HepG2 (cell line): ENCODE data around the gene DNAJA2. TPM values are rescaled to one million over a fixed set of nuclear protein-coding genes. Genes with fewer than 3 reads are reported as not detected.
A peak's percentile ranks its signal among the peaks of the same experiment; 100 is the strongest.

Source experiments
- DNMT3B ChIP-seq: conservative IDR thresholded peaks from 2 replicates; pipeline ENCODE4 v1.6.1; 2016; ENCODE audit warnings: missing biosample characterization, control low read depth
- KLF9 ChIP-seq: IDR thresholded peaks from 2 replicates; pipeline ENCODE4 v1.6.1; 2016; ENCODE audit warnings: low read depth
- SP4 ChIP-seq: sonication (generic); formaldehyde crosslinking; IDR thresholded peaks from 2 replicates; pipeline ENCODE4 v1.8.1; 2023; ENCODE audit warnings: mild to moderate bottlenecking, missing genetic modification reagents
- ZBTB14 ChIP-seq: sonication (generic); formaldehyde crosslinking; IDR thresholded peaks from 2 replicates; pipeline ENCODE4 v1.4.0; 2020; ENCODE audit warnings: missing genetic modification reagents
- polyA plus RNA-seq, 8 experiments: library from polyadenylated mRNA; depleted of rRNA in 3 of 8; stranded (reverse) in 7 of 8; unstranded in 1 of 8; fragments of >200 nt; fragmentation: Illumina TruSeq in 4 of 8; extraction: Trizol in 4 of 8; gene quantifications; 2 replicates each; pipeline versions ENCODE4 v1.2.1 to v1.2.3, GENCODE V29; 2011 to 2016; ENCODE audit warnings: low read depth in 4 of 8, missing spikeins in 1 of 8, mixed read lengths in 1 of 8; ENCODE audit not compliant: insufficient read depth in 1 of 8
- total RNA-seq, 5 experiments: library from RNA; depleted of rRNA; stranded (reverse); fragments of >200 nt; fragmentation: Illumina TruSeq; extraction: Trizol; gene quantifications; 2 replicates each; pipeline ENCODE4 v1.2.3, GENCODE V29; 2016; ENCODE audit warnings: low read depth in 1 of 5
- TF ChIP-seq, protein P1 (sequence below): IDR thresholded peaks from 2 replicates; pipeline ENCODE4 v1.6.1; 2016; ENCODE audit warnings: low read depth
- TF ChIP-seq, protein P2 (sequence below): sonication (generic); formaldehyde crosslinking; IDR thresholded peaks from 2 replicates; pipeline ENCODE4 v1.4.0; 2020; ENCODE audit warnings: low read depth, missing genetic modification reagents

Gene DNAJA2
- total and polyA plus RNA-seq, 2 of the 13 experiments (the other 11 are each of a cell fraction or from before 2014, with no cell fraction given) = 25.4 to 176 TPM

DNA sequence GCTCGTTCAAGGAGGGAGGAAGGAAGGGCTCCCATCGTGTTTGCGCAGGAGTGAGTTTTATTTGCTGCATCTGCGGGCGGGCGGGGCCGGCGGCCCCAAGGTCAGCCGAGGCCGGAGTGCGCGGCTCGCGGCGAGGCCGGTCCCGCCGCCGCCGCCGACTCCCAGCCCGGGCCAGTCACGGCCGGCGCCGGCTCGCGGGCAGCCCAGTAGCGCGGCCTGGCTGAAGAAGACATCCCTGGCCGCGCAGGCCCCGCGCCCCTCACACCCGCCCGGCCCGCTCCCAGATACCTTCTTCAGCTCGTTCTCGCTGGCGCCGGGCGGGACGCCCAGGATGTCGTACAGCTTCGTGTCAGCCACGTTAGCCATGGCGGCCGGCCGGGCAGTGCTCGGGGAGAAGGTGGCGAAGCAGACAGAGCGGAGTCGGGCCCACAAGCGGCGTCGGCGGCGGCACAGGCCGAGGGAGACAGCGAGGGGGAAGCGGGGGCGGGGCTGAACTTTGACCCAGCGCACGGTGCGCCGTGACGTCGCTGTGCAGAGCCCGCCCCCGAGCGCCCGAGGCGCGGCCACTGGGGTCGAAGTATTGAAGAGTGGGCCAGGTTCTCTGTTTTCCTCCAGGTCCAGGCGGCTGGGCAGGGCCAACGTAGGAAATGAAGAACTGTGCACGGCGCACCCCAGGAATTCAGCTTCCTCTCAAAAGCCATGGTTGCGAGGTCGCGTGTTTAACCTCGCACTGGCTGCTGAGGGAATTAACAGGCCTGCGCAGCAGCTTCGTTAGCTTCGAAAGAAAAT lies at the start of gene DNAJA2 (continued):
- TF ChIP-seq, protein P1, sequence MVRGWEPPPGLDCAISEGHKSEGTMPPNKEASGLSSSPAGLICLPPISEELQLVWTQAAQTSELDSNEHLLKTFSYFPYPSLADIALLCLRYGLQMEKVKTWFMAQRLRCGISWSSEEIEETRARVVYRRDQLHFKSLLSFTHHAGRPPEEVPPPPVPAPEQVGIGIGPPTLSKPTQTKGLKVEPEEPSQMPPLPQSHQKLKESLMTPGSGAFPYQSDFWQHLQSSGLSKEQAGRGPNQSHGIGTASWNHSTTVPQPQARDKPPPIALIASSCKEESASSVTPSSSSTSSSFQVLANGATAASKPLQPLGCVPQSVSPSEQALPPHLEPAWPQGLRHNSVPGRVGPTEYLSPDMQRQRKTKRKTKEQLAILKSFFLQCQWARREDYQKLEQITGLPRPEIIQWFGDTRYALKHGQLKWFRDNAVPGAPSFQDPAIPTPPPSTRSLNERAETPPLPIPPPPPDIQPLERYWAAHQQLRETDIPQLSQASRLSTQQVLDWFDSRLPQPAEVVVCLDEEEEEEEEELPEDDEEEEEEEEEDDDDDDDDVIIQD = peak; percentile 78; the same call in 1 of the 2 replicates
- TF ChIP-seq, protein P2, sequence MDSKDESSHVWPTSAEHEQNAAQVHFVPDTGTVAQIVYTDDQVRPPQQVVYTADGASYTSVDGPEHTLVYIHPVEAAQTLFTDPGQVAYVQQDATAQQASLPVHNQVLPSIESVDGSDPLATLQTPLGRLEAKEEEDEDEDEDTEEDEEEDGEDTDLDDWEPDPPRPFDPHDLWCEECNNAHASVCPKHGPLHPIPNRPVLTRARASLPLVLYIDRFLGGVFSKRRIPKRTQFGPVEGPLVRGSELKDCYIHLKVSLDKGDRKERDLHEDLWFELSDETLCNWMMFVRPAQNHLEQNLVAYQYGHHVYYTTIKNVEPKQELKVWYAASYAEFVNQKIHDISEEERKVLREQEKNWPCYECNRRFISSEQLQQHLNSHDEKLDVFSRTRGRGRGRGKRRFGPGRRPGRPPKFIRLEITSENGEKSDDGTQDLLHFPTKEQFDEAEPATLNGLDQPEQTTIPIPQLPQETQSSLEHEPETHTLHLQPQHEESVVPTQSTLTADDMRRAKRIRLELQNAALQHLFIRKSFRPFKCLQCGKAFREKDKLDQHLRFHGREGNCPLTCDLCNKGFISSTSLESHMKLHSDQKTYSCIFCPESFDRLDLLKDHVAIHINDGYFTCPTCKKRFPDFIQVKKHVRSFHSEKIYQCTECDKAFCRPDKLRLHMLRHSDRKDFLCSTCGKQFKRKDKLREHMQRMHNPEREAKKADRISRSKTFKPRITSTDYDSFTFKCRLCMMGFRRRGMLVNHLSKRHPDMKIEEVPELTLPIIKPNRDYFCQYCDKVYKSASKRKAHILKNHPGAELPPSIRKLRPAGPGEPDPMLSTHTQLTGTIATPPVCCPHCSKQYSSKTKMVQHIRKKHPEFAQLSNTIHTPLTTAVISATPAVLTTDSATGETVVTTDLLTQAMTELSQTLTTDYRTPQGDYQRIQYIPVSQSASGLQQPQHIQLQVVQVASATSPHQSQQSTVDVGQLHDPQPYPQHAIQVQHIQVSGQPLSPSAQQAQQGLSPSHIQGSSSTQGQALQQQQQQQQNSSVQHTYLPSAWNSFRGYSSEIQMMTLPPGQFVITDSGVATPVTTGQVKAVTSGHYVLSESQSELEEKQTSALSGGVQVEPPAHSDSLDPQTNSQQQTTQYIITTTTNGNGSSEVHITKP (CRISPR knock-in tag) = no peak
- TF ChIP-seq SP4 (CRISPR knock-in tag) (peak; percentile 98), DNMT3B (peak; percentile 67; the same call in 1 of the 2 replicates), ZBTB14 (CRISPR knock-in tag) (0 out of 2 replicates have a peak, but pooled peaks have one; percentile 58), KLF9 (peak; percentile 83; the same call in 1 of the 2 replicates)
